Anterior cingulate cortex (tissue), 58 donors: ENCODE results near the gene EPHA2.

Source experiments
- DNase-seq, 58 donors: peaks; one replicate each; lab custom pipeline; 2025; lab: John Stamatoyannopoulos, UW

The EPHA2 gene

GRCh38 chr1:16151995-16152384 lies 3.9 kb downstream of the EPHA2 start:
- DNase-seq = no peak

- no peak for DNase-seq
These were observed 4.5 kb downstream of the EPHA2 start for GRCh38 chr1:16151196-16151994.

GRCh38 chr1:16150508-16150907 lies 5.4 kb downstream of the EPHA2 start:
- DNase-seq = no peak

GRCh38 chr1:16149702-16150488 lies 6.0 kb downstream of the EPHA2 start:
- DNase-seq = no peak

GRCh38 chr1:16149146-16149545 lies 6.7 kb downstream of the EPHA2 start:
- no peak for DNase-seq

GRCh38 chr1:16148329-16149092 lies 7.4 kb downstream of the EPHA2 start:
- DNase-seq = no peak

- DNase-seq = no peak
These were observed 8.5 kb downstream of the EPHA2 start for GRCh38 chr1:16147156-16147926.

- no peak for DNase-seq
These were observed 9.4 kb downstream of the EPHA2 start for GRCh38 chr1:16146279-16147155.

GRCh38 chr1:16145662-16146278 lies 10.1 kb downstream of the EPHA2 start:
- DNase-seq = no peak

- DNase-seq = no peak
These were observed 10.7 kb downstream of the EPHA2 start for GRCh38 chr1:16145030-16145661.

- no peak for DNase-seq
These were observed 11.4 kb downstream of the EPHA2 start for GRCh38 chr1:16144325-16145029.

- DNase-seq = no peak
These were observed 12.1 kb downstream of the EPHA2 start for GRCh38 chr1:16143566-16144324.

- DNase-seq = no peak
These were observed 12.8 kb downstream of the EPHA2 start for GRCh38 chr1:16143005-16143565.

- no peak for DNase-seq
These were observed 13.4 kb downstream of the EPHA2 start for GRCh38 chr1:16142383-16142995.

- peak in 1 of 58 donors; percentile 10 for DNase-seq
These were observed 14.1 kb downstream of the EPHA2 start for GRCh38 chr1:16141573-16142336.
